ENCODE data around the gene MBTPS1. TPM values are rescaled to one million over a fixed set of nuclear protein-coding genes. Genes with fewer than 3 reads are reported as not detected.

The MBTPS1 gene
- total RNA-seq, 4 donors from 2014 or later = 57.0 to 98.8 (median 81.4) TPM

DNA sequence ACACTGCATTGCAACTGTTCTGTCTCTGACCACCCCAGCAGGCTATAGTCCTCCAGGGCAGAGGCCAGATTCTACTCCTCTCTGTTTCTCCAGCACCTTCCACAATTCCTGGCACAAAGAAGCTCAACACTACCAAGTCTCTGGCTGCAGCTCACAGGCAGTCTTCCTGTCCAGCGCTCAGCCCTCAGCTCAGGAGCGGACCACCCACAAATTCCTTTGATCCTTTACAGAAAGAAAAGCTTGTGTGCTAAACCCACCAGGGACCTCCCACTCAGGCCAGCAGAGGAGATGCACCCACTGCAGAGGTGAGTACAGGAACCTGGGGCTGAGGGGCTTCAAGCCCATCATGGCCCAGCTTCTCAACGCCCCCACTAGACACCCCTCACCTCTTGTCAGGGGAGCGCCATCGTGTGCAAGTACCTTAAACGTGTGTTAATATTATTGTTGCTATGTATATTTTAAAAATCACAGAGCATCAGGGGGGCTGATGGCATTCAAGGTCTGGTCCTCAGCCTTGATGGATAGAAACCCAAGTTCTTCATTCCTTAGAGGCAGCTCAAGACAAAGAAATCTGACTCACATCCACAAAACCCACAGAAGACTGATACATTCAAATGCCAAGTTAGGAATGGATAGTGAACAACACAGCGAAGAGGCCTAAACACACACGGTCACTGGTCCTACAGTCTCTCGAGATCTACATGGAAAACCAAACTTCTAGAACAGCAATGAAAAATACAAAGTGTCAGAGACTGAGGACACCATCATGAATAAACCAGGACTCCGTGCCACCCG lies 19.8 kb upstream of the MBTPS1 start:
- 91 to 93% methylated on average over 11 of the region's 11 CpGs for WGBS, 2 donors
- no peak overlapping the region for H3K4me3 ChIP-seq (ENCODE audit: low read depth, poor library complexity, severe bottlenecking)
- intact Hi-C loops (cut with DNase I; ENCODE audit: low total_unique reads) = no loop called here
- TF ChIP-seq, protein P1, sequence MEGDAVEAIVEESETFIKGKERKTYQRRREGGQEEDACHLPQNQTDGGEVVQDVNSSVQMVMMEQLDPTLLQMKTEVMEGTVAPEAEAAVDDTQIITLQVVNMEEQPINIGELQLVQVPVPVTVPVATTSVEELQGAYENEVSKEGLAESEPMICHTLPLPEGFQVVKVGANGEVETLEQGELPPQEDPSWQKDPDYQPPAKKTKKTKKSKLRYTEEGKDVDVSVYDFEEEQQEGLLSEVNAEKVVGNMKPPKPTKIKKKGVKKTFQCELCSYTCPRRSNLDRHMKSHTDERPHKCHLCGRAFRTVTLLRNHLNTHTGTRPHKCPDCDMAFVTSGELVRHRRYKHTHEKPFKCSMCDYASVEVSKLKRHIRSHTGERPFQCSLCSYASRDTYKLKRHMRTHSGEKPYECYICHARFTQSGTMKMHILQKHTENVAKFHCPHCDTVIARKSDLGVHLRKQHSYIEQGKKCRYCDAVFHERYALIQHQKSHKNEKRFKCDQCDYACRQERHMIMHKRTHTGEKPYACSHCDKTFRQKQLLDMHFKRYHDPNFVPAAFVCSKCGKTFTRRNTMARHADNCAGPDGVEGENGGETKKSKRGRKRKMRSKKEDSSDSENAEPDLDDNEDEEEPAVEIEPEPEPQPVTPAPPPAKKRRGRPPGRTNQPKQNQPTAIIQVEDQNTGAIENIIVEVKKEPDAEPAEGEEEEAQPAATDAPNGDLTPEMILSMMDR (IDR thresholded peaks at IDR 0.05) = no peak
- TF ChIP-seq POLR2A (IDR thresholded peaks at IDR 0.05) = no peak
- no peak for DNase-seq (ENCODE audit: low spot score in 2 of 2)

DNA sequence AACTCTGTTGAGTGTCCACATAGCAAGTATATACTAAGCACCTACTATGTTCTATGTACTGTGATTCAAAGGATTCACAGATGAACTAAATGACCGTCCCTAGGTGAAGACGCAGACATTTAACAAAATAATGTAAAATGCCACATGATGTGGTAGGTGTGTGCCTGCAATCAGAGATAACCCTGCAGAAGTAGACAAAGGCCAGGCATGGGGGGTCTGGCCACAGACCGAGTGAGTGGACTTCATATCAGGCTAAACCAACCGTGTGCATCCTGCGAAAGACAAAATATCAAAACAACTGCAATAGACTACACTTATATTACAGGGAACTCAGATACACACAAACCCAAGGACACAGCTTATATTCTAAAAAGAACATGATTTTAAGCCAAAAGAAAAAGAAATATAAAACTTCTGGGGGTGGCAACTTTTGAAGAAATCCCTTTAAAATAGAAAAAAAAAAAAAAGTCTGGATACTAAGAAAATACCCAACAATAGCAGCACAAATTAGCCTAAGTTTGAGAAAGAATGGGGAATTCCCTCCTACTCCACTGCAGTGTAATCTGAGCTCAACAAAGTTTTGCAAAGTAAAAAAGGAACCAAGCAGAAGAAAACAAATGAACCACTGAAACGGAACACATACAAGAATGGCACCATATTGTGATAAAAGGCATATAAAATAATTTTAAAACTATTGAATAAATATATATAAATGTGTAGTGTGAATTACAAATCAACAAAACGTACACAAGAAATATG lies 16.0 kb upstream of the MBTPS1 start:
- WGBS, 2 donors = 87 to 90% methylated on average over 7 of the region's 7 CpGs
- no peak overlapping the region for H3K4me3 ChIP-seq (ENCODE audit: low read depth, poor library complexity, severe bottlenecking)
- no peak for DNase-seq (ENCODE audit: low spot score in 2 of 2)
- intact Hi-C loops (cut with DNase I; ENCODE audit: low total_unique reads) = no loop called here
- TF ChIP-seq POLR2A (IDR thresholded peaks at IDR 0.05) = no peak
- TF ChIP-seq, protein P1 (IDR thresholded peaks at IDR 0.05) = no peak

DNA sequence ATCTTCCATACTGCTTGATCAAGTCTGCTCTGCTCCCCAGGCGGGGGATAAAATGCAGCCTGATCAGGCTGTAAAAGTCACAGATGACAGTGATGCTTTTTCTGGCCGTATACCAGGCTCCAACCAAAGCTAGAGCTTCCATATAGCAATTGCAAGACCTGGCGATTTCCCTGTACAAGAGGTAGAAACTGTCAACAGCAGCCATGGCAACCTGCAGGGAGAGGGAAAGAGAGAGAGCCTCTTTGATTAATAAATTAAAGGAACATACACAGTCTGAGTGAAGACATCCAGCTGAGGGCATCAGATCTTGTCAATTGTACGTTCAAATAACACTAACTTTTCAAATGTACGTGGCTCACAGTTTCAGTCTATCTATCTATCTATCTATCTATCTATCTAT lies 14.4 kb upstream of the MBTPS1 start:
- 81 to 88% methylated on average over 5 of the region's 5 CpGs for WGBS, 2 donors
- TF ChIP-seq, protein P1 (IDR thresholded peaks at IDR 0.05) = no peak
- no peak for TF ChIP-seq POLR2A (IDR thresholded peaks at IDR 0.05)
- intact Hi-C loops (cut with DNase I; ENCODE audit: low total_unique reads) = no loop called here
- no peak overlapping the region for H3K4me3 ChIP-seq (ENCODE audit: low read depth, poor library complexity, severe bottlenecking)
- no peak for DNase-seq (ENCODE audit: low spot score in 2 of 2)

DNA sequence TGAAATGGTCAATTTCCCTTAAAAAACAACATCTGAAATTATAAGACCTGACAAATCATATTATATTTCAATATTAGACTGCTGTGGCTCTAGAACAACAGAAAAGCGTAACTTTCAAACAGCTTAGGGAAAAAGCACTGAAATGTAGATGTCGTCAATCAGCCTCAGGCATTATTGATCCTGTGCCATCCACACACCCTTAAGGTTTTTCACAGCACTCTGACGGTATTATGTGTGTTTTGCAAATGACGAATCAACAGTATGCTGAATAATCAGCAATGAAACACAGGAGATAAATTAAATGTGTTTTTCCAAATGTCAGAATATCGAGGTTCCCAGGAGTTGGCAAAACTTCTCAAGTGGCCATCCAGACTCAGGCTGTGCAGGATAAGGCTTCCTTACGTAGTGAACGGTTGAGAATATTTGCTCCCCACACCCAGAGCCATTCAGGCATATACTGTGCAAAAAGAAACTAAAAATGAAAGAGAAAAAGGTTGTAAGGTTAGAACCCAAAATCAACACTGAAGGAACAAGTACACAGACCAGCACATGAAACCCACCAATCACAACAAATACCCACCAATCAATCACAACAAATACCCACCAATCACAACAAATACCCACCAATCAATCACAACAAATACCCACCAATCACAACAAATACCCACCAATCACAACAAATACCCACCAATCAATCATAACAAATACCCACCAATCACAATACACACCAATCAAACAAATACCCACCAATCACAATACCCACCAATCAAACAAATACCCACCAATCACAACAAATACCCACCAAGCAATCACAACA lies 7.7 kb upstream of the MBTPS1 start:
- TF ChIP-seq, protein P1 (IDR thresholded peaks at IDR 0.05) = no peak
- TF ChIP-seq POLR2A (IDR thresholded peaks at IDR 0.05) = no peak
- DNase-seq (ENCODE audit: low spot score in 2 of 2) = no peak
- H3K4me3 ChIP-seq (ENCODE audit: low read depth, poor library complexity, severe bottlenecking) = no peak overlapping the region
- intact Hi-C loops (cut with DNase I; ENCODE audit: low total_unique reads) = no loop called here
- 85 to 86% methylated on average over 7 of the region's 7 CpGs for WGBS, 2 donors

DNA sequence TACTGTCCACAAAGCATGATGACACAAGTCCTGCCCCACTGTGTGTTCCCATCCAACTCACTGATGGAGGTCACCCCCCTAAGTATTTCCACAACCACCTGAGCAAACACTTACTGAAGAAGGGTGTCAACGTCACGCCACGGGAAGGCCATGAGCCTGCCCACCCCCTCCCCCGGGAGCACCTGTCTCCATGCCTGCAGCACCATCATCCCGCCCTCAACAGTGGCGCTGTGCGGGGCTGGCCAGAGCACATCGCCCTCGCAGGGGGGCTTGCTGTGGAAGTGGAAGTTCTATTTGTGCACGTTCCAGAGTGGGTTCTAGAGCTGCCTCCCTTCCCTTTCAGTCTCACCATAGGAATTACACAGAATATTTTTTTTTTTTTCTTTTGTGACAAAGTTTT lies 4.3 kb upstream of the MBTPS1 start:
- H3K4me3 ChIP-seq (ENCODE audit: low read depth, poor library complexity, severe bottlenecking) = no peak overlapping the region
- 90% methylated on average over 10 of the region's 10 CpGs for WGBS, 2 donors
- TF ChIP-seq POLR2A (IDR thresholded peaks at IDR 0.05) = no peak
- TF ChIP-seq, protein P1 (IDR thresholded peaks at IDR 0.05) = no peak
- DNase-seq (ENCODE audit: low spot score in 2 of 2) = no peak
- intact Hi-C loops (cut with DNase I; ENCODE audit: low total_unique reads) = no loop called here
